Lower lobe of right lung (tissue), 2 donors: ENCODE measurements around the gene A3GALT2. TPM values are rescaled to one million over a fixed set of nuclear protein-coding genes. Genes with fewer than 3 reads are reported as not detected.

Source experiments
- ATAC-seq, 2 donors: fragments of 200-7000 bp; cut with Tn5 transposase; one replicate each; pipeline ENCODE4 v1.9.1; 2020 to 2022; ENCODE audit warnings: mild to moderate bottlenecking in 2 of 2, moderate library complexity in 2 of 2
- DNase-seq: peaks from one replicate; pipeline ENCODE4 v3.0.0-alpha.2; 2020
- H3K27ac ChIP-seq: fragments of 200-600 bp; one replicate; pipeline ENCODE4 v1.8.0; 2022
- H3K27me3 ChIP-seq: fragments of 200-600 bp; one replicate; pipeline ENCODE4 v1.8.0; 2022; ENCODE audit warnings: low read depth
- H3K36me3 ChIP-seq: fragments of 200-600 bp; one replicate; pipeline ENCODE4 v1.8.0; 2022; ENCODE audit warnings: mild to moderate bottlenecking
- H3K4me1 ChIP-seq: fragments of 200-600 bp; one replicate; pipeline ENCODE4 v1.8.0; 2022
- H3K4me3 ChIP-seq: fragments of 200-600 bp; one replicate; pipeline ENCODE4 v1.8.0; 2022; ENCODE audit warnings: mild to moderate bottlenecking
- H3K9me3 ChIP-seq: fragments of 200-600 bp; one replicate; pipeline ENCODE4 v1.8.0; 2022
- CTCF ChIP-seq: fragments of 200-600 bp; IDR thresholded peaks from one replicate; pipeline ENCODE4 v1.8.0; 2022; ENCODE audit warnings: antibody characterized with exemption, mild to moderate bottlenecking
- intact Hi-C: fragments of 100-400 bp; cut with DNase I; formaldehyde crosslinking; loops from one replicate; pipeline ENCODE4 v1.11.0; 2022
- total RNA-seq: library from RNA; stranded (reverse); fragmentation: NEBNext Ultra II Directional; extraction: Animal tissue kit (Norgen Biotek cat#: 25700); gene quantifications from one replicate; pipeline ENCODE4 v1.2.1, GENCODE V29; 2021
- donor health status: DM: no; HTN: yes; CAD: no; lungs with severe emphysema.

The A3GALT2 gene
- total RNA-seq, 1 donor from 2014 or later, result not detected

GRCh38 chr1:33328817-33329216 is 7.9 kb upstream of the A3GALT2 start:
- DNase-seq (peak; percentile 16), ATAC-seq (no peak)
- H3K27ac ChIP-seq, result peak overlapping the region; percentile 10
- peaks cover 60% of the 10 kb centered on the region for H3K4me1 ChIP-seq
- no peaks in the 10 kb centered on the region for H3K27me3 ChIP-seq
- no peak for TF ChIP-seq CTCF
- H3K4me3 ChIP-seq, result no peak overlapping the region
- peaks cover 100% of the 10 kb centered on the region for H3K36me3 ChIP-seq
- no peaks in the 10 kb centered on the region for H3K9me3 ChIP-seq
- intact Hi-C loops, result no loop called here

- ATAC-seq, result peak; percentile 73 to 77
- peaks cover 49% of the 10 kb centered on the region for H3K4me1 ChIP-seq
- no peaks in the 10 kb centered on the region for H3K9me3 ChIP-seq
- no peak for TF ChIP-seq CTCF
- H3K27ac ChIP-seq, result peak overlapping the region; percentile 25
- H3K27me3 ChIP-seq, result no peaks in the 10 kb centered on the region
- peak; percentile 76 for DNase-seq
- H3K36me3 ChIP-seq, result peaks cover 100% of the 10 kb centered on the region
- intact Hi-C loops, result no loop called here
- H3K4me3 ChIP-seq, result no peak overlapping the region
Measured at GRCh38 chr1:33327587-33328325, 6.9 kb upstream of the A3GALT2 start.

GRCh38 chr1:33326785-33327184 is 5.9 kb upstream of the A3GALT2 start:
- no peaks in the 10 kb centered on the region for H3K9me3 ChIP-seq
- TF ChIP-seq CTCF, result no peak
- peak; percentile 71 for DNase-seq
- H3K27me3 ChIP-seq, result no peaks in the 10 kb centered on the region
- no peak overlapping the region for H3K27ac ChIP-seq
- H3K4me1 ChIP-seq, result peaks cover 39% of the 10 kb centered on the region
- H3K4me3 ChIP-seq, result no peak overlapping the region
- intact Hi-C loops, result no loop called here
- peaks cover 98% of the 10 kb centered on the region for H3K36me3 ChIP-seq
- peak; percentile 22 to 23 for ATAC-seq

GRCh38 chr1:33324677-33325575 is 4.0 kb upstream of the A3GALT2 start:
- no peak for TF ChIP-seq CTCF
- ATAC-seq (no peak), DNase-seq (no peak)
- no peaks in the 10 kb centered on the region for H3K27me3 ChIP-seq
- peaks cover 79% of the 10 kb centered on the region for H3K36me3 ChIP-seq
- H3K27ac ChIP-seq, result peak overlapping the region; percentile 36
- H3K9me3 ChIP-seq, result no peaks in the 10 kb centered on the region
- H3K4me1 ChIP-seq, result peaks cover 29% of the 10 kb centered on the region
- intact Hi-C loops, result no loop called here
- H3K4me3 ChIP-seq, result no peak overlapping the region

- no peak overlapping the region for H3K27ac ChIP-seq
Measured at GRCh38 chr1:33323663-33324477, 3.0 kb upstream of the A3GALT2 start.

More at GRCh38 chr1:33323663-33324477, 3.0 kb upstream of the A3GALT2 start:
- ATAC-seq (no peak), DNase-seq (no peak)
- H3K9me3 ChIP-seq, result no peaks in the 10 kb centered on the region
- peaks cover 26% of the 10 kb centered on the region for H3K4me1 ChIP-seq
- no peak for TF ChIP-seq CTCF
- no peak overlapping the region for H3K4me3 ChIP-seq
- peaks cover 69% of the 10 kb centered on the region for H3K36me3 ChIP-seq
- intact Hi-C loops, result no loop called here
- no peaks in the 10 kb centered on the region for H3K27me3 ChIP-seq
